Measurements from ENCODE around the gene SDK1.

The SDK1 gene

GRCh38 chr7:4286351-4286750 lies 985.3 kb downstream of the SDK1 start:
- ChIA-PET CTCF (no interaction called here), POLR2A (no interaction called here)
- DNase-seq (ENCODE audit: extremely low spot score): no peak
- TF ChIP-seq FOXA1 (IDR thresholded peaks at IDR 0.05) (no peak), FOXK2 (IDR thresholded peaks at IDR 0.05) (no peak), HDGF (IDR thresholded peaks at IDR 0.05; ENCODE audit: borderline replicate concordance) (no peak), SUZ12 (IDR thresholded peaks at IDR 0.05) (no peak), ZNF384 (IDR thresholded peaks at IDR 0.05) (no peak), TARDBP (IDR thresholded peaks at IDR 0.05) (no peak), ELF4 (IDR thresholded peaks at IDR 0.05) (no peak), BHLHE40 (IDR thresholded peaks at IDR 0.05; ENCODE audit: borderline replicate concordance) (no peak), LEF1 (IDR thresholded peaks at IDR 0.05; ENCODE audit: borderline replicate concordance) (no peak), L3MBTL2 (conservative IDR thresholded peaks at IDR 0.05) (no peak), PKNOX1 (IDR thresholded peaks at IDR 0.05) (no peak), ARNT (IDR thresholded peaks at IDR 0.05) (no peak), FOXM1 (IDR thresholded peaks at IDR 0.05; ENCODE audit: borderline replicate concordance) (no peak), CTBP1 (IDR thresholded peaks at IDR 0.05; ENCODE audit: borderline replicate concordance) (no peak), NFRKB (IDR thresholded peaks at IDR 0.05) (no peak), SP1 (IDR thresholded peaks at IDR 0.05) (no peak)

- TF ChIP-seq FOXK2 (IDR thresholded peaks at IDR 0.05) (no peak), ZNF384 (IDR thresholded peaks at IDR 0.05) (no peak), ELF4 (IDR thresholded peaks at IDR 0.05) (no peak), SP1 (IDR thresholded peaks at IDR 0.05) (no peak), NFRKB (IDR thresholded peaks at IDR 0.05) (no peak), ARNT (IDR thresholded peaks at IDR 0.05) (no peak), PKNOX1 (IDR thresholded peaks at IDR 0.05) (no peak), CTBP1 (IDR thresholded peaks at IDR 0.05; ENCODE audit: borderline replicate concordance) (no peak), FOXM1 (IDR thresholded peaks at IDR 0.05; ENCODE audit: borderline replicate concordance) (no peak), BHLHE40 (IDR thresholded peaks at IDR 0.05; ENCODE audit: borderline replicate concordance) (no peak), TARDBP (IDR thresholded peaks at IDR 0.05) (no peak), LEF1 (IDR thresholded peaks at IDR 0.05; ENCODE audit: borderline replicate concordance) (no peak), FOXA1 (IDR thresholded peaks at IDR 0.05) (no peak), HDGF (IDR thresholded peaks at IDR 0.05; ENCODE audit: borderline replicate concordance) (no peak), SUZ12 (IDR thresholded peaks at IDR 0.05) (no peak), L3MBTL2 (conservative IDR thresholded peaks at IDR 0.05) (no peak)
- ChIA-PET POLR2A (no interaction called here), CTCF (no interaction called here)
- no peak for DNase-seq (ENCODE audit: extremely low spot score)
Observed at GRCh38 chr7:4288791-4289394, 987.8 kb downstream of the SDK1 start.

- TF ChIP-seq SP1 (IDR thresholded peaks at IDR 0.05) (no peak), HDGF (IDR thresholded peaks at IDR 0.05; ENCODE audit: borderline replicate concordance) (no peak), ELF4 (IDR thresholded peaks at IDR 0.05) (no peak), FOXA1 (IDR thresholded peaks at IDR 0.05) (no peak), ARNT (IDR thresholded peaks at IDR 0.05) (no peak), FOXK2 (IDR thresholded peaks at IDR 0.05) (no peak), NFRKB (IDR thresholded peaks at IDR 0.05) (no peak), L3MBTL2 (conservative IDR thresholded peaks at IDR 0.05) (no peak), BHLHE40 (IDR thresholded peaks at IDR 0.05; ENCODE audit: borderline replicate concordance) (no peak)
- CTCF ChIA-PET: no interaction called here
- POLR2A ChIA-PET: no interaction called here
Observed at GRCh38 chr7:4297165-4297917, 996.3 kb downstream of the SDK1 start.

GRCh38 chr7:4297918-4298219 lies 996.8 kb downstream of the SDK1 start:
- no peak for DNase-seq (ENCODE audit: extremely low spot score)
- CTCF ChIA-PET: no interaction called here
- POLR2A ChIA-PET: no interaction called here
- TF ChIP-seq HDGF (IDR thresholded peaks at IDR 0.05; ENCODE audit: borderline replicate concordance): no peak
- TF ChIP-seq FOXK2 (IDR thresholded peaks at IDR 0.05): no peak
- no peak for TF ChIP-seq PKNOX1 (IDR thresholded peaks at IDR 0.05)
- TF ChIP-seq LEF1 (IDR thresholded peaks at IDR 0.05; ENCODE audit: borderline replicate concordance): no peak

More at GRCh38 chr7:4297165-4297917, 996.3 kb downstream of the SDK1 start:
- no peak for DNase-seq (ENCODE audit: extremely low spot score)

- ChIA-PET CTCF (no interaction called here), POLR2A (no interaction called here)
- no peak for TF ChIP-seq LEF1 (IDR thresholded peaks at IDR 0.05; ENCODE audit: borderline replicate concordance)
- no peak for TF ChIP-seq TARDBP (IDR thresholded peaks at IDR 0.05)
- no peak for TF ChIP-seq HDGF (IDR thresholded peaks at IDR 0.05; ENCODE audit: borderline replicate concordance)
- no peak for TF ChIP-seq PKNOX1 (IDR thresholded peaks at IDR 0.05)
- no peak for TF ChIP-seq BHLHE40 (IDR thresholded peaks at IDR 0.05; ENCODE audit: borderline replicate concordance)
- TF ChIP-seq L3MBTL2 (conservative IDR thresholded peaks at IDR 0.05): no peak
- DNase-seq (ENCODE audit: extremely low spot score): no peak
Observed at GRCh38 chr7:4299431-4299830, 998.4 kb downstream of the SDK1 start.
